BJ (cell line): ENCODE measurements around the gene TMEM154. TPM values are rescaled to one million over a fixed set of nuclear protein-coding genes. Genes with fewer than 3 reads are reported as not detected.

Experiments
- CTCF ChIA-PET: fragments of 350-600 bp; formaldehyde crosslinking; extraction: SDS; loops from one replicate; lab custom pipeline; 2021; ENCODE audit warnings: antibody characterized with exemption, inconsistent platforms; lab: Yijun Ruan, JAX
- POLR2A ChIA-PET: fragments of 300-600 bp; sonication (Branson Sonifier 250); formaldehyde crosslinking; extraction: SDS; loops from one replicate; lab custom pipeline; 2021; ENCODE audit warnings: antibody characterized with exemption; lab: Charles Lee
- DNase-seq: peaks from one replicate; pipeline ENCODE4 v3.0.0-alpha.2; 2011; ENCODE audit warnings: low read depth
- H3K27me3 ChIP-seq: 2 replicates; pipeline ENCODE4 v1.6.0; 2011; ENCODE audit warnings: low read length; ENCODE audit not compliant: control insufficient read depth, insufficient read depth
- H3K36me3 ChIP-seq: 2 replicates; pipeline ENCODE4 v1.5.1; 2011; ENCODE audit warnings: low read length; ENCODE audit not compliant: control insufficient read depth, insufficient read depth
- H3K4me3 ChIP-seq: 2 replicates; pipeline ENCODE4 v1.5.1; 2011; ENCODE audit warnings: low read depth, mild to moderate bottlenecking, control low read depth, low read length
- polyA plus RNA-seq: library from polyadenylated mRNA; depleted of rRNA; stranded (reverse); fragments of >200 nt; gene quantifications from 2 replicates; pipeline ENCODE4 v1.2.3, GENCODE V29; 2011
- TF ChIP-seq, protein P1 (sequence below): IDR thresholded peaks from 2 replicates; pipeline ENCODE4 v1.5.1; 2011; ENCODE audit warnings: low read depth, mild to moderate bottlenecking, control low read depth, inconsistent platforms, low read length, moderate library complexity; ENCODE audit not compliant: insufficient read depth

TMEM154 gene
- polyA plus RNA-seq, 1 experiment: 1.1 TPM

DNA sequence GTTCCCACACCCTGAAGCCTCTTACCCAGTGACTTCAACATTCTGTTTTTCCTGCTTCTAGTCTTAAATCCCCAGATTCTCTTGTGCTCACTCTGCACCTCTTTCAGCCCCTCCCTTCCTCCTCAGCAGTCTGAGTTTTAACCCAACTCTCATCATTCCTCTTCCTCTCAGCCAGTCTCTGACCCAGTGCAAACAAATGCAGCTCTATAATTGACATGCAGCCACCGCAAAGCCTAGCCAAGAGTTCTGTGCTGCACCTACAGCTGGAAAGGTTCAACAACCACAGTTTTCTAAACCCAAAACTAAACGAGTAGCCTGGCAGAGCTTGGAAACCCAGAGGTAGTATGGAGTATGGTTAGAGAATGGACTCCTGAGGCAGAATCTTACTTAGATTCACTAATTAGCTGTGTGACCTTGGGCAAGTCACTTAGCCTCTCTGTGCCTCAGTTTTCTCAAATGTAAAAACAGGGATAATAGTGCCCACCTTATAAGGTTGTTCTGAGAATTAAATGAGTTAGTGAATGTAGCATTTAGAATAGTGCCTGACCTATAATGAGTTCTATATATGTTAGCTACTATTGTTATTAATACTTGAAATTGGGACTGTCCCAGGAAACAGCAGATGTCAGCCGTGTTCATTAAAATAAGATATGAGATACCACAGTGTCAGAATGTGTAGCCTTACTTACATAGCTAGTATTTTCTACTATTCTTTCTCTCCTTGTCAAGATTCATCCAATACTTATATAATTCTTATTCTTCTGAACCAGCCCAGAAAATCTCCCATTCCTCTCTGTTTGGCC lies 3.5 kb downstream of the TMEM154 start:
- H3K27me3 ChIP-seq: 0 out of 2 replicates have a peak, but pooled peaks cover 1% of the 10 kb centered on the region
- ChIA-PET CTCF (interaction anchor here (1.5 kb wide), 1 partner anchor 11 kb away, joined by 4 read pairs; no protein-coding TSS in a partner anchor), POLR2A (no interaction called here)
- TF ChIP-seq, protein P1, sequence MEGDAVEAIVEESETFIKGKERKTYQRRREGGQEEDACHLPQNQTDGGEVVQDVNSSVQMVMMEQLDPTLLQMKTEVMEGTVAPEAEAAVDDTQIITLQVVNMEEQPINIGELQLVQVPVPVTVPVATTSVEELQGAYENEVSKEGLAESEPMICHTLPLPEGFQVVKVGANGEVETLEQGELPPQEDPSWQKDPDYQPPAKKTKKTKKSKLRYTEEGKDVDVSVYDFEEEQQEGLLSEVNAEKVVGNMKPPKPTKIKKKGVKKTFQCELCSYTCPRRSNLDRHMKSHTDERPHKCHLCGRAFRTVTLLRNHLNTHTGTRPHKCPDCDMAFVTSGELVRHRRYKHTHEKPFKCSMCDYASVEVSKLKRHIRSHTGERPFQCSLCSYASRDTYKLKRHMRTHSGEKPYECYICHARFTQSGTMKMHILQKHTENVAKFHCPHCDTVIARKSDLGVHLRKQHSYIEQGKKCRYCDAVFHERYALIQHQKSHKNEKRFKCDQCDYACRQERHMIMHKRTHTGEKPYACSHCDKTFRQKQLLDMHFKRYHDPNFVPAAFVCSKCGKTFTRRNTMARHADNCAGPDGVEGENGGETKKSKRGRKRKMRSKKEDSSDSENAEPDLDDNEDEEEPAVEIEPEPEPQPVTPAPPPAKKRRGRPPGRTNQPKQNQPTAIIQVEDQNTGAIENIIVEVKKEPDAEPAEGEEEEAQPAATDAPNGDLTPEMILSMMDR: no peak
- H3K4me3 ChIP-seq: no peak overlapping the region
- no peaks in the 10 kb centered on the region for H3K36me3 ChIP-seq
- DNase-seq: no peak

DNA sequence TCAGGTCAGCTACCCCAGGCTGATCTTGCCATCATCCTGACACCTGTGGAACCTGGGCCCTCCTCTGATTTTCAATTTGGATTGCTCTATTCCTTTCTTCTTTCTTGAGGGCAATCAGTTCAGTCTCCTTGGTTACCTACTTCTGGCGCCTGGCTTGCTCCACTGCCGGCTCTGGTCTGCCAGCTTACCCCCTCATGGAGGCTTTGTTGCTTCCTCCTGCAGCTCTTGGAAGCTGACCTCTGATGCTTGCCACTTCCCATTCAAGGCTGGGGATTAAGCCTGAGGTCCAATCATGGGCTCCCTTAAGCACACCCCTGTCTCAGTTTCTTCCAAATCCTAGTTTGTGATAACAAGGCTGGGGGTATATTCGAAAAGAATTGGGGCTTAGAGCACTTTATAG lies 5.4 kb downstream of the TMEM154 start:
- POLR2A ChIA-PET: no interaction called here
- no peak overlapping the region for H3K4me3 ChIP-seq
- no peak for DNase-seq

DNA sequence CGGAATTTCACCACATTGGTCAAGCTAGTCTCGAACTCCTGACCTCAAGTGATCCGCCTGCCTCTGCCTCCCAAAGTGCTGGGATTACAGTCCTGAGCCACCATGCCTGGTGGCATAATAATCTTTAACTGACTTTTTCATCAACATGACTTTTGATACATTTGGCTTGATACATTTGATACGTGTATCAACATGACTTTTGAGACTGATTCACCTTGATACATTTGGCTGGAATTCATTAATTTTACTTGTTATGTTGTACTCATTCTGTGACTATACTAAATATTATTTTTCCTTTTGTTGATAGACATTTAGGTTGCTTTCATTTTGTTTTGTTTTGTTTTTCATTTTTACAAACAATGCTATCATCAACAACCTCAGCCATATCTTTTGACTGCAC lies 6.3 kb downstream of the TMEM154 start:
- DNase-seq: no peak
- peaks cover 1% of the 10 kb centered on the region; the same call in 1 of the 2 replicates for H3K27me3 ChIP-seq
- CTCF ChIA-PET: interaction anchor here (1.0 to 2.1 kb wide), 2 partner anchors 12 to 259 kb away, joined by 3 to 5 read pairs; no protein-coding TSS in a partner anchor
- H3K4me3 ChIP-seq: no peak overlapping the region
- TF ChIP-seq, protein P1: no peak
- POLR2A ChIA-PET: no interaction called here
- no peaks in the 10 kb centered on the region for H3K36me3 ChIP-seq

More for the DNA sequence above, 5.4 kb downstream of the TMEM154 start:
- Histone ChIP-seq H3K27me3 (0 out of 2 replicates have a peak, but pooled peaks cover 1% of the 10 kb centered on the region), H3K36me3 (no peaks in the 10 kb centered on the region)
- CTCF ChIA-PET: interaction anchor here (2.1 kb wide), 1 partner anchor 13 kb away, joined by 5 read pairs; no protein-coding TSS in a partner anchor
- TF ChIP-seq, protein P1: no peak

DNA sequence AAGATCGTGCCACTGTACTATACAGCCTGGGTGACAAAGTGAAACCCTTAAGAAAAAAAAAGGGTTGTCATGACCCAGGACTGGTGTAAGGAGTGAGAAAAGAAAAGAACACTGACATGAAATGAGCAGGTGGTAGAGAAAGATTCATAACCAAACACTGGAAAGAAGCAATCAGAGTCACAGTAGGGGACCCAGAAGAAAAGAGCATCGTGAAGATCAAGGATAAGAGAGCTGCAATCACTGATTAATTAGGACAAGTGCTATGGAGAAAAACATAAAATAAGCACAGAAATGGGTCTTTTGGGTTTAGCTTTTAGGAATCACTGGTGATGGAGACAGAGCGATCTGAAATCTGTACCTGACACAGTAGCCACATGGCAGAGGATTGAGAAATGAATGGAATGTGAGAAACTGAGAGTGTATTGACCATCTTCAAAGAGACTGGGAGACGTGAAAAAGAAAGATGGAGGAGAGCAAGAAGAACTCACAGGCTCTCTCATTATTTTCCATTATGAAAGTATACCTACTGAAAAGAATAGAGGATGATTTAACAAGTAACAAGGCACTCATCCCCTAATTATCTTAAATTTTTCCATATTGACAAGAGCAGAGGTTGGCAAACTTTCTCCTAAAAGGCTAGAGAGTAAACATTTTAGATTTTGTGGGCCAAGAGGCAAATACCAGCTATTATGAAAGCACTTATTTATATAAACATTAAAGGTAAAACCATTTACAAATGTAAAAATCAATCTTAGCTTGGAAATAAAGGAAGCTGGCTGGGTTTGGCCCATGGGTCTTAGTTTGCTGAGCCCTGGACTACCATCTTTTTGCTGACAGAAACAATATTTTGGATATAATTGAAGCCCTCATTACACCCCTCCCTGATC lies 7.3 kb downstream of the TMEM154 start:
- peaks cover 1% of the 10 kb centered on the region; the same call in 1 of the 2 replicates for H3K27me3 ChIP-seq
- CTCF ChIA-PET: interaction anchor here (0.7 to 1.0 kb wide), 2 partner anchors 33 to 258 kb away, joined by 3 read pairs; no protein-coding TSS in a partner anchor
- no peak overlapping the region for H3K4me3 ChIP-seq
- POLR2A ChIA-PET: no interaction called here
- TF ChIP-seq, protein P1: no peak
- no peak for DNase-seq
- no peaks in the 10 kb centered on the region for H3K36me3 ChIP-seq
